GM21515 (cell line): Measurements from ENCODE around the gene NCAPG2.

Experiments used
- ATAC-seq: cut with Tn5 transposase; IDR thresholded peaks from one replicate; pipeline ENCODE4 v1.9.1; 2021; ENCODE audit not compliant: unreplicated experiment

NCAPG2 gene

GRCh38 chr7:158583143-158583542 lies 121.5 kb downstream of the NCAPG2 start:
- ATAC-seq = no peak

- ATAC-seq = no peak
These were observed 122.5 kb downstream of the NCAPG2 start for GRCh38 chr7:158582089-158582456.

GRCh38 chr7:158581440-158582088 lies 123.0 kb downstream of the NCAPG2 start:
- no peak for ATAC-seq
